GM18517 (cell line): ENCODE measurements around the gene PPP1R7.
"Not testable (repeated sequence)": the region's sequence is repeated elsewhere in the genome, so short reads cannot be mapped to it uniquely, and the experiment has no call there.

ENCODE experiments used
- ATAC-seq: cut with Tn5 transposase; IDR thresholded peaks from one replicate; pipeline ENCODE4 v1.9.1; 2021; ENCODE audit warnings: mild to moderate bottlenecking, moderate library complexity; ENCODE audit not compliant: unreplicated experiment

Gene PPP1R7

GRCh38 chr2:241149925-241150659 is at the start of gene PPP1R7:
Gene PPP1R7, plus strand, starts transcription at chr2:241150467. Its CDS starts 29 bp downstream, at chr2:241150496.
- peak; percentile 76 for ATAC-seq

- ATAC-seq = peak; percentile 76
These were observed 47.9 kb upstream of the PPP1R7 start, which contains the start of gene MTERF4 for GRCh38 chr2:241102239-241102803. Gene MTERF4, minus strand, starts transcription at chr2:241102287. Its CDS starts 14 bp downstream, at chr2:241102273.

GRCh38 chr2:241103176-241103595 is 47.1 kb upstream of the PPP1R7 start:
- ATAC-seq = no peak

- ATAC-seq = not testable (repeated sequence)
These were observed 45.7 kb upstream of the PPP1R7 start for GRCh38 chr2:241104611-241105010.

- no peak for ATAC-seq
These were observed 44.6 kb upstream of the PPP1R7 start for GRCh38 chr2:241105641-241106040.

- ATAC-seq = no peak
These were observed 43.1 kb upstream of the PPP1R7 start for GRCh38 chr2:241107031-241107783.

GRCh38 chr2:241108271-241109209 is 41.7 kb upstream of the PPP1R7 start:
- ATAC-seq = no peak

- ATAC-seq = no peak
These were observed 40.8 kb upstream of the PPP1R7 start for GRCh38 chr2:241109210-241110088.

- no peak for ATAC-seq
These were observed 40.1 kb upstream of the PPP1R7 start for GRCh38 chr2:241110089-241110606.

GRCh38 chr2:241110607-241111439 is 39.4 kb upstream of the PPP1R7 start:
- ATAC-seq = peak; percentile 34

- peak; percentile 44 for ATAC-seq
These were observed 38.8 kb upstream of the PPP1R7 start for GRCh38 chr2:241111440-241111805.

- no peak for ATAC-seq
These were observed 38.2 kb upstream of the PPP1R7 start for GRCh38 chr2:241112046-241112445.

GRCh38 chr2:241112592-241112991 is 37.7 kb upstream of the PPP1R7 start:
- ATAC-seq = no peak

- ATAC-seq = no peak
These were observed 35.4 kb upstream of the PPP1R7 start for GRCh38 chr2:241114836-241115235.

GRCh38 chr2:241115361-241115760 is 34.9 kb upstream of the PPP1R7 start:
- ATAC-seq = no peak

- no peak for ATAC-seq
These were observed 33.4 kb upstream of the PPP1R7 start for GRCh38 chr2:241116606-241117560.

GRCh38 chr2:241118737-241119505 is 31.3 kb upstream of the PPP1R7 start:
- ATAC-seq = no peak
